HepG2 (cell line): ENCODE data around the gene RPS27A. TPM values are rescaled to one million over a fixed set of nuclear protein-coding genes. Genes with fewer than 3 reads are reported as not detected.

Experiments
- ARID3A ChIP-seq: IDR thresholded peaks from 2 replicates; pipeline ENCODE4 v1.6.1; 2012; ENCODE audit warnings: low read depth, low read length, improper control_type of control experiment
- CEBPG ChIP-seq: IDR thresholded peaks from 2 replicates; pipeline ENCODE4 v1.6.1; 2016
- DMTF1 ChIP-seq: sonication (generic); formaldehyde crosslinking; IDR thresholded peaks from 2 replicates; pipeline ENCODE4 v1.4.0; 2020; ENCODE audit warnings: mild to moderate bottlenecking, missing genetic modification reagents
- LCORL ChIP-seq, 2 experiments: fragments of 450-650 bp in 1 of 2; sonication (generic) in 1 of 2; formaldehyde crosslinking in 1 of 2; IDR thresholded peaks; 2 replicates each; pipeline versions ENCODE4 v1.5.0 to v1.6.1; 2017 to 2020; ENCODE audit warnings: antibody characterized with exemption in 1 of 2, missing genetic modification reagents in 1 of 2
- NCOA1 ChIP-seq: sonication (generic); formaldehyde crosslinking; IDR thresholded peaks from 2 replicates; pipeline ENCODE4 v1.9.0; 2021; ENCODE audit warnings: missing genetic modification reagents
- NR2F2 ChIP-seq: IDR thresholded peaks from 2 replicates; pipeline ENCODE4 v1.6.1; 2012; ENCODE audit warnings: low read depth, inconsistent platforms, borderline replicate concordance
- SIX1 ChIP-seq: sonication (generic); formaldehyde crosslinking; IDR thresholded peaks from 2 replicates; pipeline ENCODE4 v1.4.0; 2020; ENCODE audit warnings: missing genetic modification reagents, borderline replicate concordance
- TCF12 ChIP-seq, 2 experiments: fragments of 450-650 bp in 1 of 2; sonication (generic) in 1 of 2; formaldehyde crosslinking in 1 of 2; IDR thresholded peaks; 2 replicates each; pipeline versions ENCODE4 v1.6.1 to v1.8.0; 2017 to 2022; ENCODE audit warnings: antibody characterized with exemption in 1 of 2, mild to moderate bottlenecking in 1 of 2, missing genetic modification reagents in 1 of 2, moderate library complexity in 1 of 2
- TMF1 ChIP-seq: sonication (generic); formaldehyde crosslinking; IDR thresholded peaks from 2 replicates; pipeline ENCODE4 v1.8.1; 2022; ENCODE audit warnings: low read depth, missing genetic modification reagents
- ZBTB7B ChIP-seq: sonication (generic); formaldehyde crosslinking; IDR thresholded peaks from 2 replicates; pipeline ENCODE4 v1.4.0; 2020; ENCODE audit warnings: missing genetic modification reagents
- ZFX ChIP-seq: sonication (generic); formaldehyde crosslinking; IDR thresholded peaks from 2 replicates; pipeline ENCODE4 v1.4.0; 2020; ENCODE audit warnings: mild to moderate bottlenecking, low read depth, missing genetic modification reagents, moderate library complexity
- ZNF20 ChIP-seq: sonication (generic); formaldehyde crosslinking; IDR thresholded peaks from 2 replicates; pipeline ENCODE4 v1.4.0; 2020; ENCODE audit warnings: mild to moderate bottlenecking, moderate library complexity, missing genetic modification reagents
- ZNF230 ChIP-seq: sonication (generic); formaldehyde crosslinking; IDR thresholded peaks from 2 replicates; pipeline ENCODE4 v1.4.0; 2020; ENCODE audit warnings: mild to moderate bottlenecking, missing genetic modification reagents
- ZNF256 ChIP-seq: sonication (generic); formaldehyde crosslinking; conservative IDR thresholded peaks from 2 replicates; pipeline ENCODE4 v1.4.0; 2020; ENCODE audit warnings: missing genetic modification reagents
- ZNF276 ChIP-seq: sonication (generic); formaldehyde crosslinking; IDR thresholded peaks from 2 replicates; pipeline ENCODE4 v1.4.0; 2020; ENCODE audit warnings: mild to moderate bottlenecking, low read depth, missing genetic modification reagents
- ZNF329 ChIP-seq: sonication (generic); formaldehyde crosslinking; IDR thresholded peaks from 2 replicates; pipeline ENCODE4 v1.9.0; 2021; ENCODE audit warnings: low read depth, mild to moderate bottlenecking, missing genetic modification reagents
- ZNF343 ChIP-seq: sonication (generic); formaldehyde crosslinking; IDR thresholded peaks from 2 replicates; pipeline ENCODE4 v1.4.0; 2020; ENCODE audit warnings: mild to moderate bottlenecking, missing genetic modification reagents
- ZNF546 ChIP-seq: sonication (generic); formaldehyde crosslinking; conservative IDR thresholded peaks from 2 replicates; pipeline ENCODE4 v1.8.1; 2023; ENCODE audit warnings: mild to moderate bottlenecking, missing genetic modification reagents
- ZNF619 ChIP-seq: sonication (generic); formaldehyde crosslinking; IDR thresholded peaks from 2 replicates; pipeline ENCODE4 v1.4.0; 2020; ENCODE audit warnings: mild to moderate bottlenecking, missing genetic modification reagents
- ZNF788 ChIP-seq: sonication (generic); formaldehyde crosslinking; IDR thresholded peaks from 2 replicates; pipeline ENCODE4 v1.5.0; 2020; ENCODE audit warnings: mild to moderate bottlenecking, missing genetic modification reagents, borderline replicate concordance
- ZSCAN21 ChIP-seq: sonication (generic); formaldehyde crosslinking; IDR thresholded peaks from 2 replicates; pipeline ENCODE4 v1.8.0; 2022; ENCODE audit warnings: mild to moderate bottlenecking, missing genetic modification reagents, moderate library complexity, borderline replicate concordance
- polyA plus RNA-seq, 8 experiments: library from polyadenylated mRNA; depleted of rRNA in 3 of 8; stranded (reverse) in 7 of 8; unstranded in 1 of 8; fragments of >200 nt; fragmentation: Illumina TruSeq in 4 of 8; extraction: Trizol in 4 of 8; gene quantifications; 2 replicates each; pipeline versions ENCODE4 v1.2.1 to v1.2.3, GENCODE V29; 2011 to 2016; ENCODE audit warnings: low read depth in 4 of 8, missing spikeins in 1 of 8, mixed read lengths in 1 of 8; ENCODE audit not compliant: insufficient read depth in 1 of 8
- total RNA-seq, 5 experiments: library from RNA; depleted of rRNA; stranded (reverse); fragments of >200 nt; fragmentation: Illumina TruSeq; extraction: Trizol; gene quantifications; 2 replicates each; pipeline ENCODE4 v1.2.3, GENCODE V29; 2016; ENCODE audit warnings: low read depth in 1 of 5
- TF ChIP-seq, protein P1 (sequence below), 2 experiments: fragments of 450-650 bp in 1 of 2; sonication (generic) in 1 of 2; formaldehyde crosslinking; IDR thresholded peaks; 2 replicates each; pipeline versions ENCODE4 v1.5.0 to v1.8.0; 2020 to 2022; ENCODE audit warnings: mild to moderate bottlenecking in 1 of 2, missing genetic modification reagents in 1 of 2

The RPS27A gene
- total and polyA plus RNA-seq, 2 of the 13 experiments (the other 11 are each of a cell fraction or from before 2014, with no cell fraction given) = 2,779 to 3,269 TPM

DNA sequence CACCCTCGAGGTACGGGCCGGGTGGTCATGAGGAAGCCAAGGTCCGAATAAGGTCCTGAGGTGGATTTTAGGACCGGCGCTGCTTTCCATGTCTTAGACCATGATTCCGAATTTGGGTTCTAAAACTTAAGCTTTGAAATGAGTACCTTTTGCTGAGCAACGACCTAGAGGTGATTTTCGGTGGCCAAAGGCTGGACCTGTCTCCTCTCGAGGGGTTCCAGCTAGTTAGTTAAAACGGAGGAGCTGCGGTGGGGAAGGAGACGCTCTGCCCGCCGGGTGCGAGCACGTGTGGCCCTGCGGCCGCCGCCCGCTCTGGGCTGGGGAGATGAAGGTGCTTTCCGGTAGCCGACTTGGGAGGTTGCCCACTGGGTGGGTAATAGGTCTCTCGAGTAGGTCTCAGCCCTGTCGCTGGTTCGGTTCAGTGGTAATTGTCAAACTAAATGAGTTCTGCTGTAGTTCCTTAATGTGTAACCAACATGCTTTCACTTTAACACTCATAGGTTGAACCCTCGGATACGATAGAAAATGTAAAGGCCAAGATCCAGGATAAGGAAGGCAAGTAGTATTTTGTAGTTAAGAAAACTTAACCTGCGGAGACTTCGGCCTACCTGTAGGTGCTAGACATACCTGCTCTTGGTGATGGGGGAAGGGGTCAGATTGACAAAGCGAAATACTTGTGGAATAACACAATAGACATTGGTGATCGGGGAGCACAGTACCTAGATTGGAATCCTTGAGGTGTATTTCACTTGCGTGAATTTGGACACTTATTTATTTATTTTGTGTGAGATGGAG is 572 bp downstream of the RPS27A start (continued):
- TF ChIP-seq ZNF276 = peak; percentile 33; the same call in 1 of the 2 replicates
- TF ChIP-seq ZNF329 (CRISPR knock-in tag) = no peak
- TF ChIP-seq, protein P1, sequence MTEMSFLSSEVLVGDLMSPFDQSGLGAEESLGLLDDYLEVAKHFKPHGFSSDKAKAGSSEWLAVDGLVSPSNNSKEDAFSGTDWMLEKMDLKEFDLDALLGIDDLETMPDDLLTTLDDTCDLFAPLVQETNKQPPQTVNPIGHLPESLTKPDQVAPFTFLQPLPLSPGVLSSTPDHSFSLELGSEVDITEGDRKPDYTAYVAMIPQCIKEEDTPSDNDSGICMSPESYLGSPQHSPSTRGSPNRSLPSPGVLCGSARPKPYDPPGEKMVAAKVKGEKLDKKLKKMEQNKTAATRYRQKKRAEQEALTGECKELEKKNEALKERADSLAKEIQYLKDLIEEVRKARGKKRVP (CRISPR knock-in tag; IDR thresholded peaks at IDR 0.05) = peak in 1 of 2 experiments; percentile 11; a peak in 1 of 4 replicates
- TF ChIP-seq NR2F2 = 0 out of 2 replicates have a peak, but pooled peaks have one; percentile 44
- TF ChIP-seq TCF12 (IDR thresholded peaks at IDR 0.05) = no peak
- TF ChIP-seq TCF12 (CRISPR knock-in tag; IDR thresholded peaks at IDR 0.05) = no peak
- TF ChIP-seq ZNF788 (CRISPR knock-in tag) = no peak
- TF ChIP-seq ZNF256 (CRISPR knock-in tag) = peak; percentile 34; the same call in 1 of the 2 replicates
- no peak for TF ChIP-seq LCORL (IDR thresholded peaks at IDR 0.05)
- 0 out of 2 replicates have a peak, but pooled peaks have one; percentile 5 for TF ChIP-seq LCORL (CRISPR knock-in tag; IDR thresholded peaks at IDR 0.05)
- 0 out of 2 replicates have a peak, but pooled peaks have one; percentile 3 for TF ChIP-seq ARID3A
- TF ChIP-seq CEBPG (CRISPR knock-in tag) = no peak; the same call in 1 of the 2 replicates
- TF ChIP-seq ZSCAN21 (CRISPR knock-in tag) = no peak; the same call in 1 of the 2 replicates
- TF ChIP-seq ZNF230 (CRISPR knock-in tag) = peak; percentile 87
- no peak for TF ChIP-seq TMF1
- TF ChIP-seq SIX1 (CRISPR knock-in tag) = 0 out of 2 replicates have a peak, but pooled peaks have one; percentile 20
- no peak for TF ChIP-seq ZNF20 (CRISPR knock-in tag)
- TF ChIP-seq ZFX (CRISPR knock-in tag) = peak; percentile 53
- TF ChIP-seq ZNF546 (CRISPR knock-in tag) = peak; percentile 17; the same call in 1 of the 2 replicates
- 0 out of 2 replicates have a peak, but pooled peaks have one; percentile 3 for TF ChIP-seq ZBTB7B
- peak; percentile 86; the same call in 1 of the 2 replicates for TF ChIP-seq DMTF1 (CRISPR knock-in tag)
- TF ChIP-seq ZNF619 (CRISPR knock-in tag) = no peak
- peak; percentile 94 for TF ChIP-seq ZNF343 (CRISPR knock-in tag)
- 0 out of 2 replicates have a peak, but pooled peaks have one; percentile 11 for TF ChIP-seq NCOA1 (CRISPR knock-in tag)
